Ovary (tissue), 9 donors: ENCODE data around the gene RALGPS1. TPM values are rescaled to one million over a fixed set of nuclear protein-coding genes. Genes with fewer than 3 reads are reported as not detected.

ENCODE experiments used
- DNase-seq, 5 donors: peaks; one replicate each; pipeline ENCODE4 v3.0.0-alpha.2; 2019 to 2020
- H3K27ac ChIP-seq, 2 donors: fragments of 200-600 bp; one replicate each; pipeline versions ENCODE4 v1.5.1 to v1.8.0; 2019 to 2022
- H3K27me3 ChIP-seq: fragments of 200-600 bp; one replicate; pipeline ENCODE4 v1.8.0; 2022
- H3K36me3 ChIP-seq: fragments of 200-600 bp; sonication (generic); one replicate; pipeline ENCODE4 v1.5.1; 2019
- H3K4me1 ChIP-seq: one replicate; pipeline ENCODE4 v1.8.1; 2013; ENCODE audit warnings: mild to moderate bottlenecking, moderate library complexity; ENCODE audit not compliant: insufficient read depth
- H3K4me3 ChIP-seq: fragments of 200-600 bp; sonication (generic); one replicate; pipeline ENCODE4 v1.5.1; 2017
- H3K9me3 ChIP-seq, 2 donors: fragments of 200-600 bp in 1 of 2; sonication (generic) in 1 of 2; one replicate each; pipeline versions ENCODE4 v1.5.1 to v1.8.1; 2013 to 2019; ENCODE audit warnings: mild to moderate bottlenecking in 1 of 2, moderate library complexity in 1 of 2
- CTCF ChIP-seq, 3 donors: fragments of 450-650 bp in 2 of 3; fragments of 200-600 bp in 1 of 3; IDR thresholded peaks; one replicate each; pipeline versions ENCODE4 v1.5.1 to v1.8.0; 2016 to 2022; ENCODE audit warnings: antibody characterized with exemption in 3 of 3, mild to moderate bottlenecking in 1 of 3
- EP300 ChIP-seq: sonication (generic); formaldehyde crosslinking; IDR thresholded peaks from one replicate; pipeline ENCODE4 v1.6.1; 2017; ENCODE audit warnings: antibody characterized with exemption
- POLR2A ChIP-seq: fragments of 450-650 bp; IDR thresholded peaks from one replicate; pipeline ENCODE4 v1.6.1; 2017; ENCODE audit warnings: antibody characterized with exemption, mild to moderate bottlenecking, moderate library complexity
- WGBS, 3 donors: extraction: QIAGEN DNeasy Blood & Tissue Kit in 1 of 3; methylation state at CpG; one replicate each; pipeline versions ENCODE4 v1.1.5 to v1.1.7; 2013 to 2017; 5-methylcytosine and 5-hydroxymethylcytosine counted together
- intact Hi-C, 4 donors: fragments of 100-400 bp; cut with DNase I; formaldehyde crosslinking; loops; one replicate each; pipeline versions ENCODE4 v1.11.0 to v1.15.1; 2022 to 2023
- polyA plus RNA-seq, 2 donors: library from polyadenylated mRNA; stranded (reverse); fragments of 200-250 nt in 1 of 2; fragments of 350-450 nt in 1 of 2; fragmentation: Illumina TruSeq in 1 of 2; extraction: RNeasy Lipid Tissue Mini Kit (QIAGEN cat#74804) in 1 of 2; gene quantifications; one replicate each; pipeline ENCODE4 v1.2.3, GENCODE V29; 2013 to 2014
- total RNA-seq, 7 donors: library from RNA; depleted of rRNA in 2 of 7; stranded (reverse); fragments of >200 nt in 2 of 7; fragmentation: NEBNext Ultra II Directional in 3 of 7; extraction: Animal tissue kit (Norgen Biotek cat#: 25700) in 3 of 7; gene quantifications; one replicate each; pipeline versions ENCODE4 v1.1.0 to v1.2.4, GENCODE V29; 2016 to 2023
- donor health status: DM: no; HTN: no; CAD: no; lungs with moderate emphysema.
- donor health status: DM: no; HTN: no; CAD: no.
- donor health status: Bipolar disorder and iron deficiency.
- donor health status: DM: yes; HTN: yes; CAD: no.
- donor health status: DM: no; HTN: no; CAD: no.
- donor health status: DM: yes; HTN: yes; CAD: no.

Gene RALGPS1
- total and polyA plus RNA-seq, 9 donors, result 2.3 to 13.1 (median 6.9) TPM

DNA sequence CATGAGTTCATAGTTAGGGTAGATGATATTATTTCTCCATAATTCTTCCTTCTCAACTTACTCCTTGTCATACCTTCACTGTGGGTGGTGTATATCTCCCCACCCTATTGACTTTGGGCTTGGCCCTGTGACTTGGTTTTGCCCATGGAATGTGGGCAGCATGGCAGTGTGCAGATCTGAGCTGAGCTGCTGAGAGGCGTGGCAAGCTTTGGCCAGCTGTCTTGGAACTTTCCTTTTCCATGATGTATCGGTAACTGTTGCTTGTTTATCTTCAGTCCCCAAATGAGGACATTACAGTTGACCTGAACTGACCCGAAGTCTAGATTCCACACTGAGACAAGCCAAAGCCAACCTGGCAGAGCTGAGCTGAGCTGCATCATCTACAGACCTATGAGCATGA is 70.4 kb downstream of the RALGPS1 start:
- TF ChIP-seq EP300 (no peak), CTCF (IDR thresholded peaks at IDR 0.05) (no peak), POLR2A (no peak)
- 89 to 91% (median 91%) methylated on average over 3 of the region's 3 CpGs for WGBS, 3 donors
- intact Hi-C loops, result no loop called here
- DNase-seq, result no peak
- Histone ChIP-seq H3K27ac (no peak overlapping the region), H3K4me3 (no peak overlapping the region), H3K27me3 (no peaks in the 10 kb centered on the region), H3K9me3 (no peaks in the 10 kb centered on the region), H3K4me1 (peaks cover 4% of the 10 kb centered on the region), H3K36me3 (no peaks in the 10 kb centered on the region)

DNA sequence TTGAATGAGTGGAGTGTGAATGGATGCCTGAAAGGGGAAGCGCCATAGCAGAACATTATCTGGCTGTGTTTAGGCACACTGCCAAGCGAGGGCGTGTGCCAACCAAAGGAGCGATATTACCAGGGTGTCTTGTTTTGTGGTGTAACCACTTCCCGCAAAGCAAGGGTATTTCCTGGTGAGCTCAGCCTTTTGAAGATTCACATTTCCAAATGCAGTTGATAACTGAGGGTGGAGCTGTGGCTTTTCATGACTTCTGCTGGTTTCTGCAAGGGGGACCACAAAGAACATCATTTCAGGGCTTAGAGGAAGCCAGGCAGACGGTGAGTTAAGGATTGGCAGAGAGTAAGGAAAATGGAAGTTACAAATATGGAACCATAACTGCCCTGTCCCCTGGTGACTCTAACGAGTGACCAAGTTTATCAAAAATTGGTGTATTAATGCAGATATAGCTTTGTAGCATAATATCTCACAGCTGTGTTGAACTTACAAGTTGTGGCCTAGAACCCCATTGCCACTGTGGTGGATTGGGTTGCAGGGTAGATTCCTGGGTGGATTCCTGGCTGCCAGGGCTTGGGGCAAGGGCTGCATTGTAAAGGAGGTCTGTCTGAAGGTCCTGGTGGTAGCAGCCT is 71.4 kb downstream of the RALGPS1 start:
- WGBS, 3 donors, result 81 to 85% (median 81%) methylated on average over 7 of the region's 7 CpGs
- H3K27me3 ChIP-seq, result no peaks in the 10 kb centered on the region
- DNase-seq, result no peak
- no peak overlapping the region for H3K27ac ChIP-seq
- intact Hi-C loops, result no loop called here
- no peaks in the 10 kb centered on the region for H3K9me3 ChIP-seq
- TF ChIP-seq EP300 (no peak), CTCF (IDR thresholded peaks at IDR 0.05) (no peak), POLR2A (no peak)
- peaks cover 7% of the 10 kb centered on the region for H3K4me1 ChIP-seq
- no peaks in the 10 kb centered on the region for H3K36me3 ChIP-seq
- H3K4me3 ChIP-seq, result no peak overlapping the region

- H3K27me3 ChIP-seq, result no peaks in the 10 kb centered on the region
- H3K9me3 ChIP-seq, result no peaks in the 10 kb centered on the region
- 92 to 98% (median 98%) methylated on average over 2 of the region's 2 CpGs for WGBS, 3 donors
- intact Hi-C loops, result no loop called here
- H3K4me3 ChIP-seq, result no peak overlapping the region
- DNase-seq, result no peak
- no peak for TF ChIP-seq POLR2A
- TF ChIP-seq EP300, result no peak
- TF ChIP-seq CTCF (IDR thresholded peaks at IDR 0.05), result no peak
- H3K27ac ChIP-seq, result no peak overlapping the region
- H3K36me3 ChIP-seq, result no peaks in the 10 kb centered on the region
- peaks cover 9% of the 10 kb centered on the region for H3K4me1 ChIP-seq
Measured at GRCh38 chr9:126986506-126986951, 71.9 kb downstream of the RALGPS1 start.

DNA sequence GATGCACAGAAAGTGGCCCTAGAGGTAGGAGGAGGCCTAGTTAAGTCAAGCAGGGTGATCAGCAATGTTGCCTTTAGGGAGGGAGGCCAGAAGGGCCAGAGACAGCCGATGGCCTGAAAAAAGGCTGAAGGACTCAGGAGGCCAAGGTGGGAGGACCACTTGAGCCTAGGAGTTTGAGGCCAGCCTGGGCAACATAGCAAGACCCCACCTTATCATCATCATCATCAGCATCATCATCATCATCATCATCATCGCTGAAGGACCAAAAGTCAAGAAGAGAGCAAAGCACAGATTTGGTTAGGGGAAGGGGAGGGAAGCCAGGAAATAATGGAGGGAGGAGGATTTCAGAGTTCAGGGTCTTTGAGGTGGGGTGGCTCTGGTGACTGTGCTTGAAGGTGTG is 74.3 kb downstream of the RALGPS1 start:
- Histone ChIP-seq H3K4me3 (no peak overlapping the region), H3K27me3 (no peaks in the 10 kb centered on the region), H3K27ac (peak overlapping the region in 1 of 2 donors; percentile 75), H3K4me1 (peaks cover 9% of the 10 kb centered on the region), H3K9me3 (no peaks in the 10 kb centered on the region), H3K36me3 (no peaks in the 10 kb centered on the region)
- WGBS, 3 donors, result 93 to 96% (median 94%) methylated on average over 2 of the region's 2 CpGs
- TF ChIP-seq POLR2A (no peak), EP300 (no peak)
- intact Hi-C loops, result no loop called here
- no peak for DNase-seq
